Activated naive CD8-positive, alpha-beta T cell treated with anti-CD3 and anti-CD28 coated beads, Interleukin-2, amount 50 U/mL, for 24 hours (primary cell): ENCODE data around the gene AFG1L.
A peak's percentile ranks its signal among the peaks of the same experiment; 100 is the strongest.
"Not testable (repeated sequence)": the region's sequence is repeated elsewhere in the genome, so short reads cannot be mapped to it uniquely, and the experiment has no call there.

Experiments
- ATAC-seq: fragments of 150-1000 bp; cut with Tn5 transposase; one replicate; pipeline ENCODE4 v1.10.0; 2021
- DNase-seq: peaks from one replicate; pipeline ENCODE4 v3.0.0; 2021
- H3K27ac Mint-ChIP-seq: one replicate; pipeline ENCODE4 v1.8.0; 2021; ENCODE audit warnings: mild to moderate bottlenecking, mixed read lengths
- H3K27me3 Mint-ChIP-seq: one replicate; pipeline ENCODE4 v1.8.0; 2021; ENCODE audit warnings: mixed read lengths
- H3K36me3 Mint-ChIP-seq: one replicate; pipeline ENCODE4 v1.8.0; 2021; ENCODE audit warnings: low read depth, mixed read lengths
- H3K4me1 Mint-ChIP-seq: one replicate; pipeline ENCODE4 v1.8.0; 2021; ENCODE audit warnings: mixed read lengths
- H3K4me3 Mint-ChIP-seq: one replicate; pipeline ENCODE4 v1.8.0; 2021; ENCODE audit warnings: mild to moderate bottlenecking, moderate library complexity, mixed read lengths
- H3K9me3 Mint-ChIP-seq: one replicate; pipeline ENCODE4 v1.8.0; 2021; ENCODE audit warnings: mixed read lengths

The AFG1L gene

DNA sequence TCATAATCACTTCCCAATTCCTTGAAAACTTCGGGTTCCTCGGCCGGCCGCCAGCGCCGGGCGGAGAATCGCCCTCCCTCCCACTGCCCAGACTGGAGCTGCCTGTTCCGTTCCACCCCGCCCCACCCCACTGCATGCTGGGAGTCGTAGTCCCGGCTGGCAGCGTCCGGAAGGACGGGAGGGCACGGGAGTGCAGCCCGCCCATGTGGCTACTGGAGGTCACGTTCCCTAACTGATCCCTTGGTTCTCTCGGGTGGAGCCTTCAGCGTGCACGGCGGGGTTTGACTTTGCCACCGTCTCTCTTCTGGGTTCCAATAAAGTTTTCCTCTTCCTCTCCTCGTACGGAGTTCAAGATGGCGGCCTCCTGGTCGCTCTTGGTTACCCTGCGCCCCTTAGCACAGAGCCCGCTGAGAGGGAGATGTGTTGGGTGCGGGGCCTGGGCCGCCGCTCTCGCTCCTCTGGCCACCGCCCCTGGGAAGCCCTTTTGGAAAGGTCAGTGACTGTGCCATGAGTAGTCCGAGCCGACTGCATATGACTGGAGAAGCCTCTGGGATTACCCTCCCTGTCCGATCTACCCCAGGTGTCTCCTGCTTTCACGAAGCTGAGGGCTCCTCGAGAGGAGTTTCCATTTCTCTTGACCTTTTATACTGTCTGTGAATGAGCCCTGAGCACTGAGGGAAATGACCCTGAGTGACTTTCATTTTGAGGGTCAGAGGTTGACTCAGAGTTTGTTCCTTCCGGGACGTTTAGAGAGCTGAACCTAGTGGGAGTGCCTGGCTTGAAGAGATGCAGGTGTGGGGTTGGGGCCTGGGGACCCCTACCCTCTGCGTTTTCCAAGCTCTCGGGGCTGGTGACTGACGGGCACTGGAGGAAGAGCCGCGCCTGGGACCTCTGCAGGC is at the start of gene AFG1L:
TSS of gene AFG1L (plus strand) at position 328 of the 899 bp plus-strand sequence. CDS start at position 354, 26 bp downstream.
- Mint-ChIP-seq H3K27ac (peak within 1 kb of the TSS; percentile 99), H3K36me3 (no peaks in the 10 kb centered on the region), H3K4me3 (peak within 1 kb of the TSS; percentile 93), H3K9me3 (no peaks in the 10 kb centered on the region), H3K27me3 (no peaks in the 10 kb centered on the region), H3K4me1 (peaks cover 24% of the 10 kb centered on the region)
- DNase-seq (peak; percentile 89), ATAC-seq (peak; percentile 87)

DNA sequence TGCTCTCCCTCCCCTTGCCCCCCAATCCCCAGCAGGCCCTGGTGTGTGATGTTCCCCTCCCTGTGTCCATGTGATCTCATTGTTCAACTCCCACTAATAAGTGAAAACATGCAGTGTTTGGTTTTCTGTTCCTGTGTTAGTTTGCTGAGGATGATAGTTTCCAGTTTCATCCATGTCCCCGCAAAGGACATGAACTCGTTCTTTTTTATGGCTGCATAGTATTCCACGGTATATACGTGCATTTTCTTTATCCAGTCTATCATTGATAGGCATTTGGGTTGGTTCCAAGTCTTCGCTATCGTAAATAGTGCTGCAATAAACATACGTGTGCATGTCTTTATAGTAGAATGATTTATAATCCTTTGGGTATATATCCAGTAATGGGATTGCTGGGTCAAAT is 49.8 kb upstream of the AFG1L start:
- peaks cover 39% of the 10 kb centered on the region for H3K4me1 Mint-ChIP-seq

GRCh38 chr6:108247965-108248536 is 46.8 kb upstream of the AFG1L start:
- H3K4me3 Mint-ChIP-seq: no peak overlapping the region
- DNase-seq (no peak), ATAC-seq (no peak)
- no peaks in the 10 kb centered on the region for H3K9me3 Mint-ChIP-seq
- peaks cover 41% of the 10 kb centered on the region for H3K4me1 Mint-ChIP-seq
- no peaks in the 10 kb centered on the region for H3K27me3 Mint-ChIP-seq
- peaks cover 39% of the 10 kb centered on the region for H3K36me3 Mint-ChIP-seq
- H3K27ac Mint-ChIP-seq: no peak overlapping the region

More for the DNA sequence above, 49.8 kb upstream of the AFG1L start:
- Mint-ChIP-seq H3K9me3 (peaks cover 10% of the 10 kb centered on the region), H3K36me3 (peaks cover 50% of the 10 kb centered on the region)
- H3K4me3 Mint-ChIP-seq, ATAC-seq, H3K27ac Mint-ChIP-seq, H3K27me3 Mint-ChIP-seq, DNase-seq: not testable (repeated sequence)

GRCh38 chr6:108250240-108250866 is 44.5 kb upstream of the AFG1L start:
- Mint-ChIP-seq H3K27ac (no peak overlapping the region), H3K4me3 (no peak overlapping the region), H3K9me3 (no peaks in the 10 kb centered on the region), H3K4me1 (peaks cover 44% of the 10 kb centered on the region), H3K36me3 (peaks cover 32% of the 10 kb centered on the region), H3K27me3 (no peaks in the 10 kb centered on the region)
- DNase-seq: no peak
- no peak for ATAC-seq

- ATAC-seq: no peak
Measured at GRCh38 chr6:108251252-108251651, 43.6 kb upstream of the AFG1L start.

DNA sequence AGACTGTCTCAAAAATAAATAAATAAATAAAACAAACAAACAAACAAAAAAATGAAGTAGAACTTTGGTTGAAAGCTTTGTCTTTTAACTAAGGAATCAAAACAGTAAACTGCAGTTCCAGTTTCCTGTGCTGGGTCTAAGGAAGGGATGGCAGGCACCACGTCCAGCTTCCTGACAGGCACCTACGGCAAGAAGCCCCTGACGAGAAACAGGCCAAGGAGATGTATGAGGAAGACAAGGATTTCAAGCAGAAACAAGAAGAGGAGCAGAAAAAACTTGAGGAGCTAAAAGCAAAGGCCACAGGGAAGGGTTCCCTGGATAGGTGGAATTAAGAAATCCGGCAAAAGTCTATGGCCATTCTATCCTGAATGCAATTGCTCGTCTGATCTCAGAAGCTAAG is 42.8 kb upstream of the AFG1L start:
- DNase-seq (no peak), ATAC-seq (no peak)
- Mint-ChIP-seq H3K4me3 (no peak overlapping the region), H3K27ac (no peak overlapping the region), H3K9me3 (no peaks in the 10 kb centered on the region), H3K27me3 (no peaks in the 10 kb centered on the region), H3K36me3 (peaks cover 26% of the 10 kb centered on the region), H3K4me1 (peaks cover 50% of the 10 kb centered on the region)

More at GRCh38 chr6:108251252-108251651, 43.6 kb upstream of the AFG1L start:
- peaks cover 27% of the 10 kb centered on the region for H3K36me3 Mint-ChIP-seq
- no peak overlapping the region for H3K4me3 Mint-ChIP-seq
- H3K27me3 Mint-ChIP-seq: no peaks in the 10 kb centered on the region
- H3K9me3 Mint-ChIP-seq: no peaks in the 10 kb centered on the region
- peaks cover 44% of the 10 kb centered on the region for H3K4me1 Mint-ChIP-seq
- no peak overlapping the region for H3K27ac Mint-ChIP-seq
- DNase-seq: no peak

DNA sequence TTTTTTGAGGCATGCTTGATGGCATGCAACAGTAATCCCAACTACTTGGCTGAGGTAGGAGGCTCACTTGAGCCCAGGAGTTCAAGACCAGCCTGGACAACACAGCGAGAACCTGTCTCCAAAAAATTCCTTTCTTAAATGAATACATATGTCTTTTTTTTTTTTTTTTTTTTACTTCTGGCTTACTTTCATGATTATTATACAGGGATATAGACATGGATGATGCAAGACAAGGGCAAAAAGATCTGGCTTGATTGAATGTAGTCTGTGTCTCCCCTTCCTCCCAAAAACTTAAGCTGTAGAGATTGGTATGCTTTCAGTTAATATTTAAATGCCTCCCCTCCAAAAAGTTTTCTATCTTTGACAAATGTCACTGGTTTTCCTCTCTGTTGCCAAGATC is 41.6 kb upstream of the AFG1L start:
- Mint-ChIP-seq H3K4me3 (no peak overlapping the region), H3K36me3 (peaks cover 22% of the 10 kb centered on the region), H3K4me1 (peaks cover 47% of the 10 kb centered on the region), H3K27me3 (no peaks in the 10 kb centered on the region), H3K27ac (no peak overlapping the region), H3K9me3 (no peaks in the 10 kb centered on the region)
- no peak for ATAC-seq
- DNase-seq: no peak

DNA sequence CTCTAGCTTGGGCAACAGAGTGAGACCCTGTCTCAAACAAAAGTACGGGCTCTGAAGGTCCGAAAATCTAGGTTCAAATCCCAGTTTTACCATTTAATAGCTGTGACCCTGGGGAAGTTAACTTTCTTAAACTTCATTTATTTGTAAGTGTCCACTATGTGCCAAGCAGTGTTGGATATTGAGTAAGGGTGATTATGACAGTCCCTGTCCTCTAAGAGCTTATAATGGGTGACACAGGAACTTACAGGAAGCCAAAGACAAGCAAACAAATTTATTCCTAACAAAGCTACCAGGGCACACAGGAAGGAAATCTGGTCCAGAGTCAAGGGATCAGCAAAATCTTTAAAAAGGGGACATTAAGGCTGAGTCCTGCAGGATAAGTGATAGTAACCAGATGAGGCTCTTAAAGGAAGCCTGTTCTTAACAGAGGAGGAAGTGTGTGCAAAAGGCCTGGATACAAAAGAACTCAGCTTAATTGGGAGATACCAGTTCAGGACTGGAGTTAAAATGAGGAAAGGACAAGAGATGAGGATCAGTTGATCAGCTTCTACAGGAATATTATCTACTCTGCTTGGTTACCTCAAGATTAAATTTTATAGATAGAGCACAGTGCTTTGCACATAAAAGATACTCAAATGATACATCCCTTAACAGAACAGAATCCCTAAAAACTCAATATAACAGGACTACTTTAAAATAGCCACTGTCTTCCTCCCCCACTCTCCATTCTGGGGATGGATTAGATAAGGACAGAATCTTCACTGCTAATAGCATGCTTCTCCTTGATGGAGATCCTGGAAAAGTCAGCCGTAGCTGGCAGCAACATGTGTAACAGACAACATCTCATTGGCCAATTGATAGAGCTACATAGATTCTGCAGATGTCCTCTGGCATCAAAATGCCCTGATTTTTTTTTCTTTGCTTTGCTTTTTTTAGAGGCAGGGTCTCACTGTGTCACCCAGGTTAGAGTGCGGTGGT is 40.1 kb upstream of the AFG1L start:
- peak overlapping the region; percentile 19 for H3K27ac Mint-ChIP-seq
- H3K4me3 Mint-ChIP-seq: no peak overlapping the region
- H3K9me3 Mint-ChIP-seq: no peaks in the 10 kb centered on the region
- H3K27me3 Mint-ChIP-seq: no peaks in the 10 kb centered on the region
- ATAC-seq: no peak
- H3K4me1 Mint-ChIP-seq: peaks cover 51% of the 10 kb centered on the region
- H3K36me3 Mint-ChIP-seq: peaks cover 21% of the 10 kb centered on the region
- no peak for DNase-seq

- H3K27me3 Mint-ChIP-seq: no peaks in the 10 kb centered on the region
- H3K4me3 Mint-ChIP-seq: peak overlapping the region; percentile 90
- H3K36me3 Mint-ChIP-seq: peaks cover 6% of the 10 kb centered on the region
- no peak for ATAC-seq
- H3K9me3 Mint-ChIP-seq: no peaks in the 10 kb centered on the region
- peaks cover 33% of the 10 kb centered on the region for H3K4me1 Mint-ChIP-seq
- DNase-seq: peak; percentile 26
- peak overlapping the region; percentile 96 for H3K27ac Mint-ChIP-seq
Measured at GRCh38 chr6:108260126-108260808, 34.6 kb upstream of the AFG1L start.

- peak within 1 kb of the TSS; percentile 90 for H3K4me3 Mint-ChIP-seq
- H3K9me3 Mint-ChIP-seq: no peaks in the 10 kb centered on the region
- peak within 1 kb of the TSS; percentile 96 for H3K27ac Mint-ChIP-seq
- H3K4me1 Mint-ChIP-seq: peaks cover 33% of the 10 kb centered on the region
- DNase-seq (peak; percentile 92), ATAC-seq (peak; percentile 95)
- H3K27me3 Mint-ChIP-seq: no peaks in the 10 kb centered on the region
- peaks cover 4% of the 10 kb centered on the region for H3K36me3 Mint-ChIP-seq
Measured at GRCh38 chr6:108260809-108261569, 33.9 kb upstream of the AFG1L start, which contains the start of gene SNX3. Gene SNX3 (minus strand): TSS chr6:108261040. CDS start chr6:108260921, 119 bp downstream.

GRCh38 chr6:108263371-108263770 is 31.5 kb upstream of the AFG1L start:
- Mint-ChIP-seq H3K36me3 (no peaks in the 10 kb centered on the region), H3K4me3 (no peak overlapping the region), H3K4me1 (peaks cover 22% of the 10 kb centered on the region), H3K27me3 (no peaks in the 10 kb centered on the region), H3K27ac (no peak overlapping the region), H3K9me3 (no peaks in the 10 kb centered on the region)
- no peak for ATAC-seq
- DNase-seq: no peak

DNA sequence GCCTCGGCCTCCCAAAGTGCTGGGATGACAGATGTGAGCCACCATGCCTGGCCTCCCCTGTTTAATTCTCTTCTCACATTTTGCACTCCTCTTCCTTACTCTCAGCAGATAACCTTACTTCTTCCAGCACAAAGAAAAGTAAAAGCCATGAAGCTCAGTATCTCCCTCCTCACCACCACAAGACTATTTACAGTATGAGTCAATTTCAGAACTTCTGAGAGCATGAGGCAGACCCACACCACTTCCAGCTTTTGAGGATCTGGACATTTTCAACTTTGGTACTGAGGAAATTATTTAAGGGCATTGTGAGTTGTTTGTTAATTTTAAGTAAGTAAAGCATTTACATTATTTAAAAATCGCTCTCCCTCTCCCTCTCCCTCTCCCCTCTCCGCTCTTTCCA is 26.0 kb upstream of the AFG1L start:
- no peaks in the 10 kb centered on the region for H3K36me3 Mint-ChIP-seq
- H3K27ac Mint-ChIP-seq: no peak overlapping the region
- no peak for ATAC-seq
- H3K27me3 Mint-ChIP-seq: no peaks in the 10 kb centered on the region
- no peaks in the 10 kb centered on the region for H3K9me3 Mint-ChIP-seq
- DNase-seq: no peak
- H3K4me1 Mint-ChIP-seq: no peaks in the 10 kb centered on the region
- H3K4me3 Mint-ChIP-seq: no peak overlapping the region

GRCh38 chr6:108269955-108270354 is 24.9 kb upstream of the AFG1L start:
- H3K27me3 Mint-ChIP-seq, ATAC-seq, H3K4me1 Mint-ChIP-seq, H3K4me3 Mint-ChIP-seq, H3K9me3 Mint-ChIP-seq, H3K27ac Mint-ChIP-seq, H3K36me3 Mint-ChIP-seq, DNase-seq: not testable (repeated sequence)
